ENCODE data around the gene UHRF1. TPM values are rescaled to one million over a fixed set of nuclear protein-coding genes. Genes with fewer than 3 reads are reported as not detected.

The UHRF1 gene
- total and polyA plus RNA-seq, 2 of the 13 experiments (the other 11 are each of a cell fraction or from before 2014, with no cell fraction given) = 6.8 to 78.4 TPM

DNA sequence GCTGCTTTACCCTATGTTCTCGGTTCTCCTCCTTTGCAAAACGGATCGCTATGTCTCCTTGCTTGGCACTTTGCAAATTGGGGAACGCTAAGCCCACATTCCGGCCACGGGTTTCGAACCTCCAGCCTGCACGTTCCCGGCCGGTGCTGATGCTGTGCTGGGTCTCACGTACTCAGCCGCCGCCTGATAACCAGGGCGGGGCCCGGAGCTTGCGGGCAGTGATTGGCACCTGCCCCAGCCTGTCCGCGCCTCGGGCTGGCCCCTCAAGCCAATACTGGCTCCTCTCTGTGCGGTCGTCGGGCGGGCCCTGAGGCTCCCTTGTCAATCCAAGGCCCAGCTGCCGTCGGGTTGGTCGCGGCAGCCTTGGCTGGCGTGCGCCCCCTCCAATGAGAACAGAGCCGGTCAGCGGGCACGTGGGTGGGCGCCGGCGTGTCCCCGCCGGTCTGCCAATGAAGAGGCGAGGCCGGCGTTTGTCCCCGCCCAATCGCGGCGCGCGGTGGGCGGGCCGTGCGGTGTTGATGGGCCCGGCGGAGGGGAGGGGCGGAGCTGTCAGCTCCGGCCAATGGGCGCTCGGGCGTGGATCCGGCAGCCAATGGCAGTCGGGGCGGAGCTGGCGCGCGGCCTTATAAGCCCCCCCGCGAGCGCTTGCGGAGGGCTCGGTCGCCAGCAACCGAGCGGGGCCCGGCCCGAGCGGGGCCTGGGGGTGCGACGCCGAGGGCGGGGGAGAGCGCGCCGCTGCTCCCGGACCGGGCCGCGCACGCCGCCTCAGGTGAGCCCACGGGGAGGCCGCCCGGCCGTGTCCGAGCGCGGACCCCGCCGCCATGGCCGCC is 59.4 kb downstream of the UHRF1 start, which contains the start of gene KDM4B (continued):
- TF ChIP-seq ZNF318 (CRISPR knock-in tag; IDR thresholded peaks at IDR 0.05) = no peak
- no peak for TF ChIP-seq ZBTB7B (CRISPR knock-in tag; IDR thresholded peaks at IDR 0.05)
- peak; percentile 85 for TF ChIP-seq ZFY (CRISPR knock-in tag; IDR thresholded peaks at IDR 0.05)
- TF ChIP-seq ZNF432 (CRISPR knock-in tag; IDR thresholded peaks at IDR 0.05; ENCODE audit: borderline replicate concordance) = no peak
- TF ChIP-seq ZSCAN29 (CRISPR knock-in tag; conservative IDR thresholded peaks at IDR 0.05) = no peak
- TF ChIP-seq KLF16 (CRISPR knock-in tag; IDR thresholded peaks at IDR 0.05) = no peak
- no peak for TF ChIP-seq SIN3B (IDR thresholded peaks at IDR 0.05; ENCODE audit: low read length)
- TF ChIP-seq SCMH1 (CRISPR knock-in tag; IDR thresholded peaks at IDR 0.05; ENCODE audit: borderline replicate concordance) = no peak
- TF ChIP-seq ZNF781 (CRISPR knock-in tag; IDR thresholded peaks at IDR 0.05; ENCODE audit: borderline replicate concordance, not compliant biosample characterization) = no peak
- TF ChIP-seq, protein P1, sequence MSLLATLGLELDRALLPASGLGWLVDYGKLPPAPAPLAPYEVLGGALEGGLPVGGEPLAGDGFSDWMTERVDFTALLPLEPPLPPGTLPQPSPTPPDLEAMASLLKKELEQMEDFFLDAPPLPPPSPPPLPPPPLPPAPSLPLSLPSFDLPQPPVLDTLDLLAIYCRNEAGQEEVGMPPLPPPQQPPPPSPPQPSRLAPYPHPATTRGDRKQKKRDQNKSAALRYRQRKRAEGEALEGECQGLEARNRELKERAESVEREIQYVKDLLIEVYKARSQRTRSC (CRISPR knock-in tag; IDR thresholded peaks at IDR 0.05; ENCODE audit: low read depth) = no peak
- no peak for TF ChIP-seq ZNF143 (CRISPR knock-in tag; IDR thresholded peaks at IDR 0.05)
- TF ChIP-seq KLF13 (CRISPR knock-in tag; IDR thresholded peaks at IDR 0.05) = no peak
- peak; percentile 82; the same call in 1 of the 2 replicates for TF ChIP-seq ZSCAN21 (CRISPR knock-in tag; IDR thresholded peaks at IDR 0.05; ENCODE audit: borderline replicate concordance)
- peak; percentile 51 for TF ChIP-seq RAD21 (CRISPR knock-in tag; IDR thresholded peaks at IDR 0.05)
- TF ChIP-seq ZMAT3 (CRISPR knock-in tag; conservative IDR thresholded peaks at IDR 0.05) = no peak; the same call in 1 of the 2 replicates
- no peak for TF ChIP-seq GFI1 (CRISPR knock-in tag; IDR thresholded peaks at IDR 0.05; ENCODE audit: borderline replicate concordance)
- no peak for TF ChIP-seq ZNF280B (CRISPR knock-in tag; IDR thresholded peaks at IDR 0.05; ENCODE audit: borderline replicate concordance)
- TF ChIP-seq, protein P2, sequence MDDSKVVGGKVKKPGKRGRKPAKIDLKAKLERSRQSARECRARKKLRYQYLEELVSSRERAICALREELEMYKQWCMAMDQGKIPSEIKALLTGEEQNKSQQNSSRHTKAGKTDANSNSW (CRISPR knock-in tag; IDR thresholded peaks at IDR 0.05; ENCODE audit: borderline replicate concordance) = no peak
